ENCODE measurements around the gene RPP25L.

DNA sequence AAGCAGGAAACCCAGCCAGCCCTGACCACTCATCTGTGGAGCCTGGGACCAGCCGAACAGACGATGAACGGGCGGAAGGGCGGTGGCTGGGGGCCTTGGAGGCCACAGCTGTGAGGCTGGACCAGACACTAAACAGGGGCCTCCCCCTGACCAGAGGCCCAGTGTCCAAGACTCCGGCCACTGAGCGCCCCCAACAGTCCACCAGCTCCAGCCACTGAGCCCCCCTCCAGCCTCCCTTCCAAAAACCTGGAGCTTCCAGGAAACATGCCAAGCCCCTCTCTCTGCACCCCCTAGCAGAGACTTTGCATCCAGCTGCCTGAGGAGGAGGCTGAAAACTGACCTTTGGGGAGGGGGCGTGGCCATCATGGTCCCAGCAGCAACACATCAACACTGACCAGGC, 45.6 kb downstream of the RPP25L start:
- TF ChIP-seq POLR2A (IDR thresholded peaks at IDR 0.05), result no peak
- TF ChIP-seq, protein P1, sequence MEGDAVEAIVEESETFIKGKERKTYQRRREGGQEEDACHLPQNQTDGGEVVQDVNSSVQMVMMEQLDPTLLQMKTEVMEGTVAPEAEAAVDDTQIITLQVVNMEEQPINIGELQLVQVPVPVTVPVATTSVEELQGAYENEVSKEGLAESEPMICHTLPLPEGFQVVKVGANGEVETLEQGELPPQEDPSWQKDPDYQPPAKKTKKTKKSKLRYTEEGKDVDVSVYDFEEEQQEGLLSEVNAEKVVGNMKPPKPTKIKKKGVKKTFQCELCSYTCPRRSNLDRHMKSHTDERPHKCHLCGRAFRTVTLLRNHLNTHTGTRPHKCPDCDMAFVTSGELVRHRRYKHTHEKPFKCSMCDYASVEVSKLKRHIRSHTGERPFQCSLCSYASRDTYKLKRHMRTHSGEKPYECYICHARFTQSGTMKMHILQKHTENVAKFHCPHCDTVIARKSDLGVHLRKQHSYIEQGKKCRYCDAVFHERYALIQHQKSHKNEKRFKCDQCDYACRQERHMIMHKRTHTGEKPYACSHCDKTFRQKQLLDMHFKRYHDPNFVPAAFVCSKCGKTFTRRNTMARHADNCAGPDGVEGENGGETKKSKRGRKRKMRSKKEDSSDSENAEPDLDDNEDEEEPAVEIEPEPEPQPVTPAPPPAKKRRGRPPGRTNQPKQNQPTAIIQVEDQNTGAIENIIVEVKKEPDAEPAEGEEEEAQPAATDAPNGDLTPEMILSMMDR (IDR thresholded peaks at IDR 0.05), result no peak
